ENCODE data around the gene DCP1B.

GRCh38 chr12:2032506-2032905, 28.2 kb upstream of the DCP1B start:
- TF ChIP-seq, protein P1, sequence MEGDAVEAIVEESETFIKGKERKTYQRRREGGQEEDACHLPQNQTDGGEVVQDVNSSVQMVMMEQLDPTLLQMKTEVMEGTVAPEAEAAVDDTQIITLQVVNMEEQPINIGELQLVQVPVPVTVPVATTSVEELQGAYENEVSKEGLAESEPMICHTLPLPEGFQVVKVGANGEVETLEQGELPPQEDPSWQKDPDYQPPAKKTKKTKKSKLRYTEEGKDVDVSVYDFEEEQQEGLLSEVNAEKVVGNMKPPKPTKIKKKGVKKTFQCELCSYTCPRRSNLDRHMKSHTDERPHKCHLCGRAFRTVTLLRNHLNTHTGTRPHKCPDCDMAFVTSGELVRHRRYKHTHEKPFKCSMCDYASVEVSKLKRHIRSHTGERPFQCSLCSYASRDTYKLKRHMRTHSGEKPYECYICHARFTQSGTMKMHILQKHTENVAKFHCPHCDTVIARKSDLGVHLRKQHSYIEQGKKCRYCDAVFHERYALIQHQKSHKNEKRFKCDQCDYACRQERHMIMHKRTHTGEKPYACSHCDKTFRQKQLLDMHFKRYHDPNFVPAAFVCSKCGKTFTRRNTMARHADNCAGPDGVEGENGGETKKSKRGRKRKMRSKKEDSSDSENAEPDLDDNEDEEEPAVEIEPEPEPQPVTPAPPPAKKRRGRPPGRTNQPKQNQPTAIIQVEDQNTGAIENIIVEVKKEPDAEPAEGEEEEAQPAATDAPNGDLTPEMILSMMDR (IDR thresholded peaks at IDR 0.05; ENCODE audit: extremely low read depth in 1 of 2, insufficient read depth in 1 of 2, low read depth in 1 of 2, low read length in 2 of 2), result no peak
- TF ChIP-seq POLR2AphosphoS5 (IDR thresholded peaks at IDR 0.05; ENCODE audit: insufficient read depth, low read depth, low read length) (no peak), POLR2A (IDR thresholded peaks at IDR 0.05; ENCODE audit: low read depth, low read length) (no peak)

All from endothelial cell of umbilical vein (primary cell).